ENCODE data around the gene OPHN1. TPM values are rescaled to one million over a fixed set of nuclear protein-coding genes. Genes with fewer than 3 reads are reported as not detected.
A peak's percentile ranks its signal among the peaks of the same experiment; 100 is the strongest.

Gene OPHN1
- total and polyA plus RNA-seq, 2 donors (not counting 1 experiment from before 2014, with no cell fraction given) = 2.9 to 8.3 TPM

- H3K27me3 ChIP-seq (ENCODE audit: control insufficient read depth, insufficient read depth, low read length) = no peaks in the 10 kb centered on the region
- H3K79me2 ChIP-seq (ENCODE audit: control insufficient read depth, insufficient read depth, low read length) = no peaks in the 10 kb centered on the region
- H4K20me1 ChIP-seq (ENCODE audit: control insufficient read depth, extremely low read depth, insufficient read depth, low read length) = no peaks in the 10 kb centered on the region
- no peak overlapping the region for H3K4me2 ChIP-seq (ENCODE audit: extremely low read depth, insufficient read depth, low read length)
- TF ChIP-seq, protein P1, sequence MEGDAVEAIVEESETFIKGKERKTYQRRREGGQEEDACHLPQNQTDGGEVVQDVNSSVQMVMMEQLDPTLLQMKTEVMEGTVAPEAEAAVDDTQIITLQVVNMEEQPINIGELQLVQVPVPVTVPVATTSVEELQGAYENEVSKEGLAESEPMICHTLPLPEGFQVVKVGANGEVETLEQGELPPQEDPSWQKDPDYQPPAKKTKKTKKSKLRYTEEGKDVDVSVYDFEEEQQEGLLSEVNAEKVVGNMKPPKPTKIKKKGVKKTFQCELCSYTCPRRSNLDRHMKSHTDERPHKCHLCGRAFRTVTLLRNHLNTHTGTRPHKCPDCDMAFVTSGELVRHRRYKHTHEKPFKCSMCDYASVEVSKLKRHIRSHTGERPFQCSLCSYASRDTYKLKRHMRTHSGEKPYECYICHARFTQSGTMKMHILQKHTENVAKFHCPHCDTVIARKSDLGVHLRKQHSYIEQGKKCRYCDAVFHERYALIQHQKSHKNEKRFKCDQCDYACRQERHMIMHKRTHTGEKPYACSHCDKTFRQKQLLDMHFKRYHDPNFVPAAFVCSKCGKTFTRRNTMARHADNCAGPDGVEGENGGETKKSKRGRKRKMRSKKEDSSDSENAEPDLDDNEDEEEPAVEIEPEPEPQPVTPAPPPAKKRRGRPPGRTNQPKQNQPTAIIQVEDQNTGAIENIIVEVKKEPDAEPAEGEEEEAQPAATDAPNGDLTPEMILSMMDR (conservative IDR thresholded peaks at IDR 0.05 in 1 of 2, IDR thresholded peaks at IDR 0.05 in 1 of 2; ENCODE audit: low read depth in 1 of 2, low read length in 2 of 2) = no peak
- TF ChIP-seq EZH2 (IDR thresholded peaks at IDR 0.05; ENCODE audit: low read length, missing control alignments) = no peak
- H3K9me3 ChIP-seq (ENCODE audit: control insufficient read depth, insufficient read depth, low read depth, low read length) = no peaks in the 10 kb centered on the region
- peak; percentile 8 to 87 for DNase-seq (ENCODE audit: low read depth in 2 of 2)
- no peak overlapping the region for H3K27ac ChIP-seq (ENCODE audit: insufficient read depth, low read length)
- H3K9ac ChIP-seq (ENCODE audit: insufficient read depth, low read length) = no peak overlapping the region
- H2AFZ ChIP-seq (ENCODE audit: low read length) = no peak overlapping the region
- H3K4me3 ChIP-seq (replicated peaks in 1 of 4; ENCODE audit: control extremely low read depth in 1 of 4, insufficient read depth in 1 of 4, low read depth in 3 of 4, low read length in 4 of 4) = no peak overlapping the region
- H3K36me3 ChIP-seq (ENCODE audit: control insufficient read depth, insufficient read depth, low read length) = no peaks in the 10 kb centered on the region
- H3K4me1 ChIP-seq (ENCODE audit: control insufficient read depth, extremely low read depth, insufficient read depth, low read length) = no peaks in the 10 kb centered on the region
Measured at GRCh38 chrX:68428431-68428830, 4.9 kb downstream of the OPHN1 start.

GRCh38 chrX:68424719-68425118, 8.6 kb downstream of the OPHN1 start:
- H3K4me1 ChIP-seq (ENCODE audit: control insufficient read depth, extremely low read depth, insufficient read depth, low read length) = no peaks in the 10 kb centered on the region
- DNase-seq (ENCODE audit: low read depth in 2 of 2) = peak in 1 of 2 donors; percentile 16
- no peak overlapping the region for H2AFZ ChIP-seq (ENCODE audit: low read length)

GRCh38 chrX:68422478-68422877, 10.8 kb downstream of the OPHN1 start:
- no peaks in the 10 kb centered on the region for H3K79me2 ChIP-seq (ENCODE audit: control insufficient read depth, insufficient read depth, low read length)
- no peak overlapping the region for H3K4me2 ChIP-seq (ENCODE audit: extremely low read depth, insufficient read depth, low read length)
- H4K20me1 ChIP-seq (ENCODE audit: control insufficient read depth, extremely low read depth, insufficient read depth, low read length) = no peaks in the 10 kb centered on the region
- H3K4me1 ChIP-seq (ENCODE audit: control insufficient read depth, extremely low read depth, insufficient read depth, low read length) = no peaks in the 10 kb centered on the region
- no peak overlapping the region for H2AFZ ChIP-seq (ENCODE audit: low read length)
- no peaks in the 10 kb centered on the region for H3K27me3 ChIP-seq (ENCODE audit: control insufficient read depth, insufficient read depth, low read length)
- no peaks in the 10 kb centered on the region for H3K9me3 ChIP-seq (ENCODE audit: control insufficient read depth, insufficient read depth, low read depth, low read length)
- no peak overlapping the region for H3K27ac ChIP-seq (ENCODE audit: insufficient read depth, low read length)
- H3K9ac ChIP-seq (ENCODE audit: insufficient read depth, low read length) = no peak overlapping the region
- TF ChIP-seq EZH2 (IDR thresholded peaks at IDR 0.05; ENCODE audit: low read length, missing control alignments) = no peak
- TF ChIP-seq, protein P1 (conservative IDR thresholded peaks at IDR 0.05 in 1 of 2, IDR thresholded peaks at IDR 0.05 in 1 of 2; ENCODE audit: low read depth in 1 of 2, low read length in 2 of 2) = no peak
- no peaks in the 10 kb centered on the region for H3K36me3 ChIP-seq (ENCODE audit: control insufficient read depth, insufficient read depth, low read length)
- DNase-seq (ENCODE audit: low read depth in 2 of 2) = no peak
- H3K4me3 ChIP-seq (replicated peaks in 1 of 4; ENCODE audit: control extremely low read depth in 1 of 4, insufficient read depth in 1 of 4, low read depth in 3 of 4, low read length in 4 of 4) = no peak overlapping the region

More at GRCh38 chrX:68424719-68425118, 8.6 kb downstream of the OPHN1 start:
- H3K9ac ChIP-seq (ENCODE audit: insufficient read depth, low read length) = no peak overlapping the region
- no peaks in the 10 kb centered on the region for H3K27me3 ChIP-seq (ENCODE audit: control insufficient read depth, insufficient read depth, low read length)
- H4K20me1 ChIP-seq (ENCODE audit: control insufficient read depth, extremely low read depth, insufficient read depth, low read length) = no peaks in the 10 kb centered on the region
- H3K36me3 ChIP-seq (ENCODE audit: control insufficient read depth, insufficient read depth, low read length) = no peaks in the 10 kb centered on the region
- no peak overlapping the region for H3K4me3 ChIP-seq (replicated peaks in 1 of 4; ENCODE audit: control extremely low read depth in 1 of 4, insufficient read depth in 1 of 4, low read depth in 3 of 4, low read length in 4 of 4)
- H3K27ac ChIP-seq (ENCODE audit: insufficient read depth, low read length) = no peak overlapping the region
- no peaks in the 10 kb centered on the region for H3K79me2 ChIP-seq (ENCODE audit: control insufficient read depth, insufficient read depth, low read length)
- no peak for TF ChIP-seq EZH2 (IDR thresholded peaks at IDR 0.05; ENCODE audit: low read length, missing control alignments)
- TF ChIP-seq, protein P1 (conservative IDR thresholded peaks at IDR 0.05 in 1 of 2, IDR thresholded peaks at IDR 0.05 in 1 of 2; ENCODE audit: low read depth in 1 of 2, low read length in 2 of 2) = no peak
- no peak overlapping the region for H3K4me2 ChIP-seq (ENCODE audit: extremely low read depth, insufficient read depth, low read length)
- no peaks in the 10 kb centered on the region for H3K9me3 ChIP-seq (ENCODE audit: control insufficient read depth, insufficient read depth, low read depth, low read length)

All from fibroblast of lung (primary cell).